RKO (cell line): ENCODE measurements around the gene CD59.

ENCODE experiments used
- DNase-seq: peaks from one replicate; pipeline ENCODE4 v3.0.0-alpha.2; 2016; ENCODE audit warnings: low spot score

The CD59 gene, protein sequence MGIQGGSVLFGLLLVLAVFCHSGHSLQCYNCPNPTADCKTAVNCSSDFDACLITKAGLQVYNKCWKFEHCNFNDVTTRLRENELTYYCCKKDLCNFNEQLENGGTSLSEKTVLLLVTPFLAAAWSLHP

DNA sequence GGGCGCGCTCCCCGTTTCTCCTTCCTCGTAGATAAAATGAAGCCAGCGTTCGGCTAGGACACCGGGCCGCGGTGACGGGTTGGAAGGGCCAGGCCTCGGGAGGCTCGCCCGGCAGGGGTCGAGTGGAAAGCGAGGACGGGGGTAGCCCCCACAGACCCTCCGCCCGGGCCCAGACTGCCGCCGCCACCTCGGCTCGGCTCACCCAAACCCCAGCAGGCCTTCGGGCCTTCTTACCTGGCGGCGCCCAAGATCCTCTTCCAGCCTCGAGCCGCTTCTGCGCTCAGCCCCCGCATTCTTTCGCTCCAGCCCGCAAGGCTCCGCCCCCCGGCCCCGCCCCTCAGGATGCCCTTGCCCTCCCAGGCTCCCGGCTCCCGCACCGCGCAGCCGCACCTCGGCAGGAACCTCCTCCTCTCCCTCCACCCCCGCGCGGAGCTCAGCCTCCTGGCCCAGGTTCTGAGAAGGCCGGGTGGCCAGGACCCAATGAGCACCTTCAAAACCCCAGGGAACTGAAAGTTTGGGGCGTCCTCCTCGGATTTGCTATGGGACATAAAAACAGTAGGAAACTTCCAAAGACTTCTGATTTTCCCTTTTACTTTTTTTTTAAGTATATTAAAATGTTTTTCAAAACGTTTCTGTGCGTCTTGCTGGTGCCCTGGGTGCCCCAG, at the start of gene CD59:
CD59 (minus strand) TSS at position 276 of the 665 bp plus-strand sequence. CDS start 13,978 bp downstream, outside the sequence.
- peak; percentile 91 for DNase-seq

DNA sequence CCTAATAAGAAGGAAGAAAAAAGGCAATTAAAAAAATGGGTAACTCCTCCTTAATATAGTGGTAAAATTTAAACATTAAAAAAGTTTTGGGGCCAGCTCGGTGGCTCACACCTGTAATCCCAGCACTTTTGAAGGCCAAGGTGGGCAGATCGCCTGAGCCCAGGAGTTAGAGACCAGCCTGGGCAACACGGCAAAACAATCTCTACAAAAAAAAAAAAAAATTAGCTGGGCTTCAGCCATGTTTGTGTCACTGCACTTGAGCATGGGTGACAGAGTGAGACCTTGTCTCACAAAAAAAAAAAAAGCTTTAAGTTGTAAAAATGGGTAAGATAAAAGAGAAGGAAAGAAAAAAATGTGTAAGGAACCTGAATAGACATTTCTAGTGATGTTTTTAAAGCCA, 49.4 kb upstream of the CD59 start:
- no peak for DNase-seq

DNA sequence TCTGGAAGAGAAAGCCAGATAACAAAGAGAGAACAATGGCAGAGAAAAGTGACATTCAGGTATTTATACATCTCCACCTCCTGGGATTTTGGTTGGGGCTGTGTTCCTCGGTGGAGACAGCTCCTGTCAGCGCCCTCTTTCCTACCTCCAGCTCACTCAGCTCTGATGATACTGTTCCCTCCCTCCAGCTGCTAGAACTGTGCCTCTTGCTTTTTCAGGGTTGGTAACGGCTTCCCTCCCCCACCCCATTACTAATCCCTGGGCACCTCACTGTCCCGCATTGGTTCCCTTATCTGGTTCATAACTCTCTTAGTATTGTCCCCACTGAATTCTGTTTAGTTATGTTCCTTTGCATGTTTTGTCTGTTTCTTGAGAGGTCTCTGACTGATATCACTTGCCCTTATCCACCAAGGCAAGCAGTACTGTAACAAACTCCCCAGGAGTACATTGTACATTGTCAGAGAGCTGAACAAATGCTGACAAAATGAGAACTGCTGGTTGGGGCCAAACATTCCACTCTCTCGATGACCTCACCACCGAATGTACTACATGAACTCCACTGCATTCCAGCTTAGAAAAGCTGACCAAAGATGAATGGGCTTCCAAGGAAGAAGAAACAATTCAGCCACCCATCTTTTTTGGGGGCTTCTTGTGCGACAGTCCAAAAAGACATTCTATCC, 43.8 kb upstream of the CD59 start:
- DNase-seq: no peak

DNA sequence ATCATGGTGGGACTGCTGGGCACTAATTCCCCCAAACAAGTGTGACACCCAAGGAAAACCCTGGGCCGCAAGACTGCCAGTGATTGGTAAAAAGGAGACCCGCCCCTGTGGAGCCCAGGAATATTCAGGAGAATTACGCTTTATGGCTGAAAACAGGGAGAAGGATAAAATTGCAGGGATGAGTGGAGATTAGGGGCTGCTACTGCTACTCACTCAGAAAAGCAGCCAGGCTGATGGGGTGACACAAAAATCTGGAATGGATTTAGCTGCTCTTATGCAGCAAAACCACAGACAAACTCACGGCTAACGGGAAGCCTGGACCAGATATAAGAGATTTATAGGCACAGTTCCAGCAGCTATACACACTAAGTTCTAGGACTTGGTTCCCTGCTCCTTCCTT, 42.5 kb upstream of the CD59 start:
- DNase-seq: no peak

DNA sequence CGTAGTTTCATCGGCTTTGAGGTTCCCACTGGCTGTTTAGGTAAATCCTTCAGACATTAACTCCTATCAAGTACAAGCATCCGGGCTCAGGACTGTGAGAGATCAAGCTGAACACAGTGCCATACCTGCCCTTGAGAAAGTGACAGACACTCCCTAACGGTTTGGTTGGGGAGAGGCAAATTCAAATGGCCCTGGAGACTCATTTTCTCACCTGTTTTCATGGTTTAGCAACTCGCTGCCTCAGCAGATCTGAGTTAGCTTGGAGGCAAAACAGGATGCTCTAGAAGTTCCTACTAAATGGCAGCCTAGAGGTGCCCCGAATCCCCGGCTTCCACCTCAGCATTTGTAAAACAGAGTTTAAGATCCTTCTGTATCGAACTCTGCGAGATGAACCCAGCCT, 41.7 kb upstream of the CD59 start:
- DNase-seq: no peak

DNA sequence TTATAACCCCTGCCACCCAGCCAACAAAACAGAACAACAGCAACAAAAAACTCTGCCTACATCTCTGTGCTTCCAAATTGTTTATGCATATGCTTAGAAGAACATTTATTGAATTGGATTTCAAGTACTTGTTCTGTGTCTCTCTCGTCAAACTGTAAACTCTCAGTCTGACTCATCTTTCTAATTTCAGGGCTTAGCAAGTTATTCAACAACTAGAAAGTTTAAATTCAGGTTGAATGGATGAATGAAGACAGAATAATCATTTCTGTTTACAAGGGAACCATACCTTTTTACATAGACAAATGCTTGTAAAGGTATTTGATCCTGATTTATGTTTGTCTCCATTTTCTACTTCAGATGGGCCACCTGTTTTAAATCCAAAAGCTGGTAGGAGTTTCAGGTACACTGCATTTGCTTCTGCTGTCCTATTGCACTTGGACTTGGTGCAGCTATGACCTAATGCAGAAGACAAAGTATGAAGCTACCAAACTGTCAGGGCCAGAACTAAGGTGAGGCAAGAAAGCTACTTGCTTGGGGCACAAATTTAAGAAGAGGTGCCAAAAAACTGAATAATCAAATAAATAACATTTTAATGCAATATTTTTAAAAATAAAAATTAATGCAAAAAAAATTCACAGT, 39.7 kb upstream of the CD59 start:
- DNase-seq: no peak

DNA sequence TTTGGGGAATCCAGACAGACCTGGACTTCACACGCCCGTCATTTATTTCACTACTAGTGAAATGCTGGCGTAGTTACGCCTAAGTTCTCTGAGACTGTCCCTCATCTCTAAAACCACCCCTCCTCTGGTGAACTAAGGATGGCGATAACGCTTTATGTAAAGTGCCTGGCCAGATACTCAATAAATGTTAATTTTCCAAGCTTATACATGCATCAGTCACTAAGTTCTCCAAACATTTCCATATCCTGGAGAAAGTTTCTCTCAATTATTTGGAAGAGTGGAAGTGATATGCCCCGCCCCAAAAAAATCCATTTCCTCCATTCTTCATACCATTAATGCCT, 39.2 kb upstream of the CD59 start:
- no peak for DNase-seq

DNA sequence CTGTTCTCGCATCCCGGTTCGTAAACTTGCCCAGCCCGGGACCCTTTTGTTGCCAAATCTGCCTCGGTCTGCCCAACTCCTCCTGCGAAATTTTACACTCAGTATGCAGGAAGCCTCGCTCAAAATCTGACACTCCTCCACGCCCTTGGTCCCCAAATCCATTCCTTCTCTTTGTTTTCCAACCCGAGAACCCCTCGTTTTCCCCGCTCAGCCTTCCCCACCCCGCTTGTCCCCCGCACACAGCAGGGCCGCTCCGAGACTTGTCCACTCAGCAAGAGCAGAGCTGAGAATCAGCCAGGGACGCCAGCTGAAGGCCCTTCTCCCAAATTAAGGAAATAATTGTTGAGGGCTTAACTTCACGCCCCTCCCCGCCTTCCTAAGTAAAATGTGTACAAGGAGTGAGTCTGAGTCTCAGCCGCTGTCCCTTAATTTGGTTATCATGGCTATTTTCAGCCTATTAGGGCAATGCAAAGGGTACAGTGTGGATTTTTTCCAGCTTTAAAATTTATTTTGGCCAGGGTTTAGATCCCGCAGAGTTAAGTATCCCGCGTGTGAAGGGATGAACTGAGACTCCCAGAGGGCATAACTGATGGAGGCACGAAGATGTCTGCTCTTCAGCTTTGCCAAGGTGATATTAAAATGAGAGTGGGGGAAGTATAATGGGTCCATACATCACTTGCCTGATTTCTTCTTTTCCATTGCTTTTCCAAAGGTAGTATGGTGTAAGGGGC, 38.7 kb upstream of the CD59 start:
- no peak for DNase-seq

DNA sequence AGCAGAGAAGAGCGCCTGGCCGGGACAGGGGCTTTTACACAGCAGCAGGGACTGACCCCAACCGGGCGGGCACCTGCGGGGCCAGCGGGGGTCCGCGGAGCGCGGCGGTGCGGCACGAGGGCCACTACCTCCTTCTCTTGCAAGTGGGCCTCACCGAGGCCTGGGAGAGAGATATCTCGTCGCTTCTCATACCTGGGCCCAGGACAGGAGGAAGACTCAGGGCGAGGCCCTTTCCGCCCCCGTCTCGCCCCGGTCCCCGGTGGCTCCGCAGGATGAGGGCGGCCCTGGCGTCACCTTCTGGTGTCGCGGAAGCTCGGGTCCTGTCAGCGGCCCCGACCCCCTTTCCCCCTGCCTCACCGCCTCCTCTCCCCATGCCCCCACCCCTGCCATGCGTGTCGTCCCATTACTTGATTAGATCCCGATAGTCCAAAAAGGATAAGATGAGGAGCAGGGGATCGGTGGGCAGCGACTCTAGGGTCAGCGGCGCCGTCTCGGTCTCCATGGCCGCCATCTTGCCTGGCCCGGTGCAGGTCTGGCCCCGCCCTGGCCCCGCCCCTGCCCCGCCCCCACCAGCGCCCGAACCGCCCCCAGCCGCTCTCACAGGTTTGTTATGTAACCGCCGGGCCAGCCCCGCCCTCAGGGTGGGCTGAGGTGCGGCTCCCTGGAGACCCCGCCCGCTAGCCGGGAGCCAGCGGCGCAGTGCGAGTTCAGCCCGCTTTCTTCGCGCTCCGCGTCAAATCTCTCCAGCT, 37.9 kb upstream of the CD59 start, which contains the start of gene FBXO3:
FBXO3 (minus strand) TSS at position 534 of the 749 bp plus-strand sequence; CDS start at position 511, 23 bp downstream.
- peak; percentile 84 for DNase-seq

DNA sequence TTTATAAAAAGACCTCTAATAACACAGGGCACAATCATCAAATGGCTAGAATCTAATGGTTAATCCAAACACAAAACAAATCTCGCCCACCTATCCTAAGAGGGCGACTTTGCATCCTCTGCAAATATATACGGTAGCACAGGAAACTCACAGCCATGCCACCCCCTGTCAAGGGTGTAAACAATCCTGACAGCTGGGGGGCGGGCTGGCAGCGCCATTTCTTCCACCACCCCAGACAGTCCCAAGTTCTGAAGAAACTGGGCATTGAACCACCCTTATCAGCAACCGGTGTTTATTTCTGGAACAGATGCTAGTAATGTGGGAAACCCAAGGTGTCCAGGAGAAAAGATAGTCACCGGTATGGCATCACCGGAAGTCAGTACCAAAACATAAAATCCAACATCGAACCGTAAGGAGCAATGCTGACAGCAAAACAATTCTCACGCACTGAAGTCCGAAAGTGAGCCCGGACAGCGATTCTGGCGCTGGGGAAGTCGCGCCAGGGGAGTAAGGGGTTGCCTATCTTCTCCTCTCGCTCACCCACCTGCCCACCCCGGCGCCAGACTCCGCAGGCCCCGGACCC, 37.3 kb upstream of the CD59 start:
- peak; percentile 47 for DNase-seq

DNA sequence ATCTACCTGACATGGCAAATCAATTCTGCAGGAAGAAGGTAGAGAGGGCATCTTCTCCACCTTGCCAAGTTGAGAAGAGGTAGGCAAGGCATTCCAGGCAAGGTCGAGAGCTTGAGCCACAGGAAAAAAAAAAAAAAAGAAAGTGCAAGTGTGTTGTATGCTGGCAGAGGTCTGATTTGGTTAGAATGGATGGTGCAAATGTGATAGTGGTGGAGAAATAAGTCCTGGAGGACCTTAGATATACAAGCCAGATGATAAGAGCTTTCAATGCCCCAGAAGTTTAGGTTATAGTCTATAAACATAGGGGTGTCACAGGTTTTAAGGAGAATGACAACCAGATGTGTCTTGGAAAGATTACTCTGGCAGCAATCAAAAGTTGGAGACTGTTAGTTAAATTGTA, 36.6 kb upstream of the CD59 start:
- no peak for DNase-seq

DNA sequence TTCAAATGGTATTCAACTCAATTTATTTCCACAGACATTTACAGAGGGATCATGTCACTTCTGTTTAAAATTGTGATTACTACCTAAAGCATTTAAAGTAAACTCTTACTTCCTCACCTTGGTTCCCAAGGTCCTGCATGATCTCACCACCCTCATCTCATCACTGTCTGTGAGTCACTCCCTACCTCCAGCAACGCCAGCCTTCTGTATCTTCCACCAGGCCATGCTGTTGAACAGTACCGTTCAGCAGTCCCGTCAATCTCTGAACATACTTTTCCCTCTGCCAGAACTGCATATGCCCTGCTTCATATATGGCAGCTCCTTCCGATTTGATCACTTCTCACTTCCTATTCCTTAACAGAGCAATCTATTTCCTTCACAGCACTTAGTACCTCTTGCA, 36.1 kb upstream of the CD59 start:
- no peak for DNase-seq

DNA sequence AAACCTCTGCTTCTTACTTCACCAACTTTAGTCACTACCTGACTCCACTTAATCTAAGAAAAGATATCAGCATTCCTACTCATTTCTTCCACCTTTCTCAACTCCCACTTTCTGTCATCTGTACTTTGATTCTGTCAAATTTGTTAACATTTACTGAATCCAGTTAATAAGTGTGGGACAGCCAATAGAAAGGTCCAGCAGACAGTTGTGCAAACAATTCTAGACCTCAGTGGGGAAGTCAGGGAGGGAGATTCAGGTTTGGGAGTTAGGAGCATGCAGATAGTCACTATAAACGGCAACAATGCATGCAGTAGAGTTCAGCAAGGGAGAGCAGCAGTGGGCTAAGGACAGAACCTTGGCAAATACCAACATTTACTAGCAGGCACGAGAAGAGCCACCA, 34.0 kb upstream of the CD59 start:
- DNase-seq: no peak

DNA sequence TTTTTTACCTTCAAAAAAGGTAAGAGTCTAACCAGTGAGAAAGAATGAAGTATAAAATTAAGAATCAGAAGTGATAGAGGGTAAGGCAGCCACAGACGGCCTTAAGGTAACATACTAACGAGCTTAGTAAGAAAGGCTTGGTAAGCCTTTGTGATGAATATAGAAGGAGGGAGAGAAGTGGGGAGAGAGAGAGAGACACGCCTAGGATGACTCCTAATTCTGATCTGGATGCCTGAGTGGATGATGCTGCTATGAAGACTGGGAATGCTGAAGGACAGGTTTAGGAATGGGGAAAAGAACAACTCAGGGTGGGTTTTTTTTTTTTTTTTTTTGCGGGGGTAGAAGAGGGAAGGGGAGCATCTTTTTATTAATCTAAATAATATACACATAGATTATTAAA, 33.3 kb upstream of the CD59 start:
- no peak for DNase-seq

DNA sequence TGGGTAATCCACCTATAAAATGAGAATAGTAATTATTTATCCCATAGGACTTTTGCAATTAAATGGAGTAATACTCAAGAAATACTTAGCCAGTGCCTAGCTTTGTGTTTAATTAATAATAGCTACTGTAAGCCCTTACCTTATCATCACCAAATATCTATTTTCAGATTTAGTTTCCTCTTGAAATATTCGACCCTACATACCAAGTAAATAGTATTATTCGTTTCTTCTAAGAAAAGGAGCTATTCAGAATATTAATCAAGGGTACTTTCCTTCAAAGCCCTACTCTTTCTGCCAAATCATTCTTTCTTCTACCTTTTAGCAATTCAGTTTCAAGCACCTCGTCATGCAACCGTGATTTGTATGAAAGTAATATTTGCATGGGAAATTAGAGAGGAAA, 31.4 kb upstream of the CD59 start:
- DNase-seq: no peak

DNA sequence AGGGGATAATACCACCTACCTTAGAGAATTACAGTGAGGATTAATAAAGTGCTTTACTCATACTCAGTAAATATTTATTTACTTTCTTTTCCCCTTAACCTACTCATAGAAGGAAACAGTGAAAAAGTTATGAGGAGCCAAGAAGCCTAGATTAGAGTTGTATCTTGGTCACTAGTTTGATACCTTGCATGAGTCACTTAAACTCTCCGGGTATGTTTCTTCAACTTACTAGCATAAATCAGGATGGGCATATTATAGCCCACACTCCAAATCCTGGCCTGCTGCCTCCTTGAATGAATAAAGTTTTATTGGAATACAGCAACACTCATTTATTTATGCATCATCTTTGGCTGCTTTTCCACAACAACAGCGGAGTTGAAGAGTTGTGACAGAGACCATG, 29.9 kb upstream of the CD59 start:
- no peak for DNase-seq

DNA sequence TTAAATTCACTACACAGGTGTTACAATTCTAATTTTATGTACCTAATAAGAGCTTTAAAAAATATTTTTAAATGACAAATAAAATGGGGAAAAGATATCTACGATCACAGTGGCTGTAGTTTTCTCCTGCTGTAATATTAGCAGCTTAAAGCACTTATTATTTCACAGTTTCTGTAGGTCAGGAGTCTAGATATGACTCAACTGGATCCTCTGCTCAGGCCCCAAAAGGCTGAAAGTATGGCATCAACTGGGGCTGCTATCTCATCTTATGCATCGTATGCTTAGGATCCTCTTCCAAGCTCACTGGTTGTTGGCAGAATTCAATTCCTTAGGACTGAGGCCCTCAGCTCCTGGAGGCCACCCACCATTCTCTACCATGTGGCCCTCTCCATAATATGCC, 25.2 kb upstream of the CD59 start:
- no peak for DNase-seq

DNA sequence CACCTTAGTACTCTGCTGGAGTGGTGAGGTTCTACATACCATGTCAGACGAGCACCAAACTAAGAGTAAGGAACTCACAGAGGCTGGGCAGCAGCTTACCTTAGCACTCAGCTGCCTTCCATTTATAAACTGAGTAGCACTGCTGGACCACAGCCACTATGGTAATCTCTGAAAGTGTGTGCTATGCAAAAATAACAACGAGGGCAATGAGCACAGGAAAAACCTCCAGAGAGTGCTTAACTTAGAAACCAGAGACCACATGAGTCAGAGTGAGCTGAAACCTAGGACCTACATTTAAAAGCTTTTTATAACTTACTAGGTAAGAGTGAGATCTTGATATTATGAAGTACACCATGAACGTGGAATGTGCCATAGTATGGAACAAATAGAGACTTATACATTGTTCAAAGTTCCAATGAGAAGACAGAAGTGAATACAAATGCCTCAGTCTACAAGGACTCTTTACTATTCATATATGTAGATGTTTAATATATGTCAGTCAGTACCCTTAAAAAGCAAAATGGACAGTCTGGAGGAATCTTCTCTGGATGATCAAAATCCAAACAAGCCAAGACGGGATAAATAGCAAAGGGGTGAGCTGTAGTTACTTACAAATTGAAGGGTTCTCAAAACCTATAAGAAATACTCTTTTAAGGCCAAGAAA, 17.2 kb upstream of the CD59 start:
- DNase-seq: no peak

DNA sequence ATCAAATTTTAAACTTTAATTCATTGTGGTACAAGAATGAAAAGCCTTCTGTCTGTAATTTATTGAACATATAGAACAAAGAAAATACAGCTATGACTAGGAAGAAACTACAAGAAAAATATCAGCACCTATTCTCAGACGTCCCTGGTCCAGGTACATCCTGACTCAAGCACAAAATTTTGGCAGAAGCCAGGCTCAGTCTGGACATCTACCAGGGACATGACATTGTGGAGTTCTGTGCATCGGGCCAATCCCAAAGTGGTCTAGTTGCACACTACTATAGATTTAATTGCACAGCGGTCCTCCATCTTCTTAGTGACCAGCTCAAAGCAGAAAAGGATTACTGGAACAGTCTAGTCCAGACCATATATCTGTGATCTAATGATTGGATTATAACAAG, 15.7 kb upstream of the CD59 start:
- DNase-seq: no peak

DNA sequence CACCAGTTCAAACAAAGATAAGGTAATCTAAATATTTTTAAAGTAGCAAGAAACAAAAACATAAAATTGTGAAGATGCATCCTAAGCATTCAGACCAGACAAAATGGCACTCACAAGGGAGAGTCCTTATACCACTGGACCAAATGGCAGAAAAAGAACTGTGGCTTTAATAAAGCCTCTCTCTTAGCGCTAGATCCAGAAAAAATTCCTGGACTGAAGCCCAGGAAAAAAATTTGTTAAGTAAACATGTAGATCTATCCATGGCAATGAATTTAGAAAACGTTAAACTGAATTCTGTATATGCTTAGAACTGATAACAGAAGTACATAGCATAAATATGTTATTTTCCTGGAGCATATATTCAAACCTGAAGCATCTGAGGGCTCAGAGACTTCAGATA, 11.8 kb upstream of the CD59 start:
- DNase-seq: no peak

DNA sequence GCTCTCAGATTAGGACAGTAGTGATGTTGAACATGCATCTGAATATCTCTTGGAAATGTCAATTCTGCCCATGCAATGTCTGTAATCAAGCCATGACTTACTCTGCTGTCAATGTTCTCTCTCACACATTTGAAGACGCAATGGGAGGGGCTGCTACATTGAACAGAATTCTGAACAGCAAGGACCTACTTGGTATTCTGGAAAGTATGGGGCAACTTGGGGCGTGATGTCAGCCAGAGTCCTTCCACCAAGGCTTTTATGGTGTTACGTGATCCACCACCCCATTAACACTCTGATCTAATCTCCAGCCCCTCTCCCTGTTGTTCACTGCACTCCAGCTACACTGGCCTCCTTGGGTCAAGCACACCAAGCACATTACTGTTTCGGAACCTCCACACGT, 7.1 kb upstream of the CD59 start:
- no peak for DNase-seq
